Measurements from ENCODE around the gene ZNF783. TPM values are rescaled to one million over a fixed set of nuclear protein-coding genes. Genes with fewer than 3 reads are reported as not detected.

ZNF783 gene
- total RNA-seq, 3 donors from 2014 or later = 9.2 to 18.2 (median 12.9) TPM

- ATAC-seq (no peak), DNase-seq (no peak)
- Histone ChIP-seq H3K9me3 (no peaks in the 10 kb centered on the region), H3K4me3 (no peak overlapping the region), H3K36me3 (ENCODE audit: low read depth) (no peaks in the 10 kb centered on the region), H3K4me1 (ENCODE audit: low read depth) (peaks cover 11% of the 10 kb centered on the region)
- intact Hi-C loops (cut with DNase I, micrococcal nuclease) = no loop called here
- TF ChIP-seq, protein P1, sequence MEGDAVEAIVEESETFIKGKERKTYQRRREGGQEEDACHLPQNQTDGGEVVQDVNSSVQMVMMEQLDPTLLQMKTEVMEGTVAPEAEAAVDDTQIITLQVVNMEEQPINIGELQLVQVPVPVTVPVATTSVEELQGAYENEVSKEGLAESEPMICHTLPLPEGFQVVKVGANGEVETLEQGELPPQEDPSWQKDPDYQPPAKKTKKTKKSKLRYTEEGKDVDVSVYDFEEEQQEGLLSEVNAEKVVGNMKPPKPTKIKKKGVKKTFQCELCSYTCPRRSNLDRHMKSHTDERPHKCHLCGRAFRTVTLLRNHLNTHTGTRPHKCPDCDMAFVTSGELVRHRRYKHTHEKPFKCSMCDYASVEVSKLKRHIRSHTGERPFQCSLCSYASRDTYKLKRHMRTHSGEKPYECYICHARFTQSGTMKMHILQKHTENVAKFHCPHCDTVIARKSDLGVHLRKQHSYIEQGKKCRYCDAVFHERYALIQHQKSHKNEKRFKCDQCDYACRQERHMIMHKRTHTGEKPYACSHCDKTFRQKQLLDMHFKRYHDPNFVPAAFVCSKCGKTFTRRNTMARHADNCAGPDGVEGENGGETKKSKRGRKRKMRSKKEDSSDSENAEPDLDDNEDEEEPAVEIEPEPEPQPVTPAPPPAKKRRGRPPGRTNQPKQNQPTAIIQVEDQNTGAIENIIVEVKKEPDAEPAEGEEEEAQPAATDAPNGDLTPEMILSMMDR (IDR thresholded peaks at IDR 0.05) = no peak
Measured at GRCh38 chr7:149281508-149282330, 19.7 kb downstream of the ZNF783 start.

DNA sequence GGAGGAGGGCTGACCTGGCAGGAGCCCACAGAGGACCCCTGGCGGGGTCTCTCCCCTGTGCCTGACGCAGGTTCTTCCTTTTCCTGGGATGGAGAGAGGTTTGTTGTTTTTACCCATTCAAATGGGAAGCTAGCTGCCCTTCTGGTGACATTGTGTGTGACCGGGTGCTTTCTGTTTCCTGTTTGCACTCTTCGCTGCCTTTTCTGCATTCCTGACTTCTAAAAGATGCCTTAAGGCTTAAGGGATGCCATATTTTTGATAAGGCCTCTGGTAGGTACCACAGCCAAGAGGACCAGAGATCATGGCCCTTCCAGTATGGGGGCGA is 20.3 kb downstream of the ZNF783 start:
- Histone ChIP-seq H3K9me3 (no peaks in the 10 kb centered on the region), H3K4me1 (ENCODE audit: low read depth) (peaks cover 11% of the 10 kb centered on the region), H3K4me3 (no peak overlapping the region), H3K36me3 (ENCODE audit: low read depth) (no peaks in the 10 kb centered on the region)
- DNase-seq (no peak), ATAC-seq (no peak)
- TF ChIP-seq, protein P1 (IDR thresholded peaks at IDR 0.05) = no peak
- intact Hi-C loops (cut with DNase I, micrococcal nuclease) = no loop called here

GRCh38 chr7:149283321-149283720 is 21.3 kb downstream of the ZNF783 start:
- H3K36me3 ChIP-seq (ENCODE audit: low read depth) = no peaks in the 10 kb centered on the region
- TF ChIP-seq, protein P1 (IDR thresholded peaks at IDR 0.05) = no peak
- no peak for ATAC-seq
- intact Hi-C loops (cut with DNase I, micrococcal nuclease) = no loop called here
- H3K4me1 ChIP-seq (ENCODE audit: low read depth) = peaks cover 11% of the 10 kb centered on the region
- H3K9me3 ChIP-seq = no peaks in the 10 kb centered on the region
- no peak for DNase-seq
- no peak overlapping the region for H3K4me3 ChIP-seq

GRCh38 chr7:149284343-149284742 is 22.3 kb downstream of the ZNF783 start:
- no peaks in the 10 kb centered on the region for H3K36me3 ChIP-seq (ENCODE audit: low read depth)
- TF ChIP-seq, protein P1 (IDR thresholded peaks at IDR 0.05) = no peak
- H3K4me1 ChIP-seq (ENCODE audit: low read depth) = peaks cover 11% of the 10 kb centered on the region
- ATAC-seq (no peak), DNase-seq (peak in 1 of 3 donors; percentile 18)
- intact Hi-C loops (cut with DNase I, micrococcal nuclease) = no loop called here
- no peak overlapping the region for H3K4me3 ChIP-seq
- H3K9me3 ChIP-seq = no peaks in the 10 kb centered on the region

GRCh38 chr7:149284850-149285585 is 23.0 kb downstream of the ZNF783 start:
- no peak overlapping the region for H3K4me3 ChIP-seq
- intact Hi-C loops (cut with DNase I, micrococcal nuclease) = no loop called here
- TF ChIP-seq, protein P1 (IDR thresholded peaks at IDR 0.05) = no peak
- no peaks in the 10 kb centered on the region for H3K9me3 ChIP-seq
- ATAC-seq (peak; percentile 99), DNase-seq (peak; percentile 97 to 99 (median 99))
- no peaks in the 10 kb centered on the region for H3K36me3 ChIP-seq (ENCODE audit: low read depth)
- H3K4me1 ChIP-seq (ENCODE audit: low read depth) = peaks cover 11% of the 10 kb centered on the region

Measured in mucosa of descending colon (tissue), 3 donors.